Bone marrow (tissue), 2 donors: ENCODE data around the gene NIT1.

ENCODE experiments used
- DNase-seq, 2 donors: peaks; one replicate each; lab custom pipeline; 2025; lab: John Stamatoyannopoulos, UW

The NIT1 gene

DNA sequence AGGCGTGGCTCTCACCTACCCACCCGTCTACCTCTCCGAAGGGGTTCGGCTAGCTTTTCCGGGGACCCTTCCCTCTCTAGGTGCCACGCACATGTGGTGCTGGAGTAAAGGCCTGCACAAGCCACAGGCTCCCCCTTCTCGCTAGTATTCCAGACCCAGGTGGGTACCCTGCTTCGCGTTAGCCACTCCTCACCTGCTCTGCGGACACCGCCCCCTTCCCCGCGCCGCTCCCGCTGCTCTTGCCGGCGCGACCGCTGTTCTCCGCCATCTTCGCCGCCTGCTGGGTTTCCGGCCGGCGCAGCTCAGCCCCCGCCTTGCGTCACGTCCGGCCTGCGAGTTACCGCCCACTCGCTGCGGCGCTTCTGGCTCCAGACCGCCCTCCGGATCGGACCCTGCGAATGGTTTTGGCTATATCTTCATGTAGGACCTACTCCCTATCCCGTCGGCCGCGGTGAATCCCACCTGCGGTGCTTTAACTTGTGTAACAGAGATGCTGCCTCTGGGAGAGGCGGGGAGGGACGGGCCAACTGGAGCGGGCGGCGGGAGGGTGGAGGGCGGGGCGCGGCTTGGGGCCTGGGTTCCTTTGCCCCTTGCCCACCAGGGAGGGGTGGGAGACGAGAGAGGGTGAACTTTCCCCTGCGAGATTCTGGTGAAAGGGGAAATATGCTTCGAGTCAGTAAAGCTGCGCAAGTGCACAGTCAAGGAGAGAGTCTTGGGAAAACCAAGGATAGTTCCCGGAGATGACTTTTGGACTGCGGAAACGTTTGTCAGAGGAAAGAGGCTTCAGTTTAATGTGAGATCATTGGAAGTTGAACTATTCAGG, at the start of gene NIT1, which contains the start of gene PFDN2:
TSS of gene NIT1 (plus strand) at position 347 of the 823 bp plus-strand sequence. CDS start at position 419, 72 bp downstream.
TSS of gene PFDN2 (minus strand) at position 279 of the 823 bp plus-strand sequence. CDS start at position 268, 11 bp downstream.
- peak; percentile 68 to 76 for DNase-seq

DNA sequence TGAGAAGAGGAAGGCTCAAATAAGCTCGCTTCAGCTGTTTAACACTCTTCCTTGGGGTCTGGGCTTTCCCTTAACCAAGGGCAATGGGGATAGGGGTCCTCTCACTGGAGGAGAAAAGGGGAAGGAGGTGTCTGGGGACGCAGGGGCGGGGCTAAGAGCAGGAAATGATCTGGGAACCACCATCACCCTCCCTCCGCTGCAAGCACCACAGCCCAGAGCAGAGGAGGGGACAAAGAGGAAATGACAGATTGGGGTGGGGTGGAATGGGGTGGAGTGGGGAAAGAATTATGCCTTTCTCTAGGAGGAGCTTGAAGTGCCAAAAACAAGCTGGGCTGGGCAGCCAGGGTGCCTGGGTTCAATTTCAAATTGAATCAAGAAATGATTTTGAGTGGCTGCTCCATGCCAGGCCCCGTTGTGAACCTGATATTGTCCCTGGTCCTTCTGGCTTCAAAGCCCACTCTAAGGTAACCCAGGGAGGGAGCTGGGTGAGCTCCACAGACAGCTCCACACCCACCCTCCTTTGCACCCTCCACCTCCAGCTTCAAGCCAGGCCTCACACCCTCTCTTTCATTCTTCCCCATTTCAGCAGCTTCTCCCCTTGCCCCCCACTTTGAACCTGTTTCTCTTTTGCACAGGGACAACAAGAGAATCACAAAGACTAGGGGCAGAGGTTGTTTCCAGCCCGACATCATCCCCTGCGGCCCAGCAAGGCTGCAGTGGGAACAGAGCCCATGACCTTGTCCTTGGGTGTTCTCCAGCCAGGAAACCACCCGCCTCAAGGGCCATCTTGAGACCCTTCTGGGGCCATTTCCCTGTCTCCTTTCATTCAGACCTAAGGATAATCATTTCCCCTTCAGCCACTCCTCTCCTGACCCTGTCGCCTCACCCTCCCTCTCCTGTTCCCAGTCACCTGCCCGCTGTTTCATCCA, 49.3 kb upstream of the NIT1 start:
- peak; percentile 59 to 93 for DNase-seq

- no peak for DNase-seq
Measured at GRCh38 chr1:161069241-161069640, 48.7 kb upstream of the NIT1 start.

DNA sequence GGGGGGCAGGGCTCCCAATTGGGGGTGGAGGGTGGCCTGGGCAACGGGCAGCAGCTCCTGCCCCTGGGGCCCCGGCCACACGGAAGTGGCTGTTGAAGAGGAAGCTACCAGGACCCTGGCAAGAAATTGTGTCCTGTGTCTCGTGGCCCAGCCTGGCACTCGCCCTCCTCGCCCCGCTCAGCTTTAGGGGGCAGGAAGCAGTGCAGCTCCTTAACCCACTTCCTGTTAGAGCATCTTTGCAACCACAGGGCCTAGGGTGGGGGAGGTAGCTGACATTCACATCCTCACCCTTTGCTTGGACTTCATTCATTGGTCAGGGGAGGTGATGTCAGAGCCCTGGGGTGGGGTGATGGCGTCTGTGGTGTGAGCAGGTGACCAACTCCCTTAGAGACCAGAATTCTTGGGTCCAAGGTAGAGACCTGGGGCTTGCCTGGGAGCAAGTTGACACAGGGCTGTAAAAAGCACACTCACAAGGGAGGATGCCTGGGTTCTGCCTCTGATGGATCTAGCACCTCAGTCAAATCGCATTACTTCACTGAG, 48.1 kb upstream of the NIT1 start, which contains the start of gene ARHGAP30:
TSS of gene ARHGAP30 (minus strand) at position 161 of the 540 bp plus-strand sequence. CDS start 267 bp downstream, outside the sequence.
- DNase-seq: peak; percentile 77 to 82

GRCh38 chr1:161070761-161071160, 47.1 kb upstream of the NIT1 start:
- no peak for DNase-seq

DNA sequence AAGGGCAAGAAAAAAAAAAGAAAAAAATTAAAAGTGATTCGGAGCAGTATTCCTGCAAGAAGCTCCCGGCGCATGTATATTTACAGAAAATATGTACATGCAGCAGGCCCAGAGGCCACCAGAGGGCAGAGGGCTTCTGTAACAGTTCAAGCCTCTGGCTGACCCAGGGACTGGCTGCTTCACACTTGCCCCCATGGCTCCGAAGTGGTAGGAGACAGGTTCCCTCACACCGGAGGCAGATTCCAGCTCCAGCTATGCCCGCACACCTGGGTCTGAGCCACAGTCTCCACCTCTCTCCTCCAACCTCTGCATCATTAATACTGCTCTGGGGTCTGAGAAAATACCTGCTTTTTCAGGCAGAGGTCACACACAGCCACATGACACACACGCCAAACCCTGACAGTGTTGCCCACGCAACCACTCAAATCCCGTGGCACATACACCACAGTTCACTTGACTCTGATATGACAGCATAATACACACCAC, 46.0 kb upstream of the NIT1 start:
- peak; percentile 16 to 40 for DNase-seq

DNA sequence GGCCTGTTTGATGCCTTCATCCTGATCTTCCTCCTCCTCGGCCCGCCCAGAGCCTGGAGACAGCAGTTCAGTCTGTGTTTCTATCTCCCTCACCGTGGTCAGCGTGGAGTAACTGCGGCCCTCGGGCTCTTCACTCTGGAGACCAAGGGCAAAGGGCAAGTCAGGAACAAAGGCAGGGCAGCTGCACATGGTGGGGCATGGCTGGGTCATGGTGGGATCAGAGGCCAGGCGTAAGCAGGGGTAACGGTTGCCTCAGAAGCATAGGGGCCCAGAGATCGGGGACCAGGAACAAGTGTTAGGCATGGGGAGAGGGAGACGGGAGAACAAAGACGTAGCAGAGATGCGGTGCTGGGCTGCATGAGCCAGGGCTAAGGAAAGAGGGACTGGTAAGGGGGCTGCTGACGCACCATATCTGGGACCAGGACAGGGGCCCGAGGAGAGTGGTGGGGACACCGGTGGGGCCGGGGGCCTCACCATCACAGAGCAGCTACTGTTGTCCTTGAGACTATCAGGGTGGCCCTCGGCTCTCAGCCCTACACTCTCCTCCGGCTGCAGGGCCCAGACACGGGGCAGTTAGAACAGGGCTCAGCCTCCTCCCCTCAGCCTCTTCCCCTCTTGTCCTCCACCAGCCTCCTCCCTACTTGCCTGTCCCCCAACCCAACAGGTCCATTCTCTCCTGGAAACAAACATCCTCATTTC, 45.0 kb upstream of the NIT1 start:
- no peak for DNase-seq

- no peak for DNase-seq
Measured at GRCh38 chr1:161073474-161074121, 44.3 kb upstream of the NIT1 start.

- no peak for DNase-seq
Measured at GRCh38 chr1:161074676-161075368, 43.1 kb upstream of the NIT1 start.

DNA sequence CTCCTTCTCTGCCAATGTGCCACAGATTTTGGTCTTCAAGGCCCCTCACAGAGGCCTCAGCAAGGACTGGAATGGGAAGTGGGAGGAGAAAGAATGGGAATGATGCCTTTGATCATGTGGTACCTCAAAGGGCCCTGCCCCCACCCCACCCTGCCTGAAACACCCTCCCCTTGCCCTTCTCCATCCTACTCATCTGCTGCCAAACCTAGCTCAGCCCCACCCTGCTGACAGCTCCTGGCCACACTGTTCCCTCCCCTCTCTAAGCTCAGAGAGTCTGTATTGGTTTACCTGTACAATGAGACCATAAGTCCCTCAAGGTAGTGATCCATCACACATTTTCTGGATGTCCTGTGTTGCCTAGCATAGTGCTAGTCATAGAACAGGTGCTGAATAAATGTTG, 41.5 kb upstream of the NIT1 start:
- no peak for DNase-seq

DNA sequence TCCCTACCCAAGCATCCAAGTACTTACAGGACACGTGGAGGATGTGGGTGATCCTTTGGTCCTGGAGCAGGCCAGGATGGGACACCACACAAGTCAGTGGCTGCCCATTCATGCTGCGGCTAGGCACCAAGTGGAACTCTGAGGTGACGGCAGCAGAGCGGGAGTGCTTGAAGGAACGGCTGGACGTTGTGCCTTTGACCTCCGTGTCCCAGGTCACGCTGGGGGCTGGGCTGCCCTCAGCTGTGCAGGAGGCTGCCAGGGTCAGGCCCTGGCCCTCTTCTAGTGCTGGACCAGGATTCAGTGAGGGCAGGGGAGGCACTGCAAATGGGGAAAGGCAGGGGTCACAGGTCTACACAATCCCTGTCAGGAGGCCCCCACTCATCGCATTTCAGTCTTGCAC, 40.5 kb upstream of the NIT1 start:
- no peak for DNase-seq

DNA sequence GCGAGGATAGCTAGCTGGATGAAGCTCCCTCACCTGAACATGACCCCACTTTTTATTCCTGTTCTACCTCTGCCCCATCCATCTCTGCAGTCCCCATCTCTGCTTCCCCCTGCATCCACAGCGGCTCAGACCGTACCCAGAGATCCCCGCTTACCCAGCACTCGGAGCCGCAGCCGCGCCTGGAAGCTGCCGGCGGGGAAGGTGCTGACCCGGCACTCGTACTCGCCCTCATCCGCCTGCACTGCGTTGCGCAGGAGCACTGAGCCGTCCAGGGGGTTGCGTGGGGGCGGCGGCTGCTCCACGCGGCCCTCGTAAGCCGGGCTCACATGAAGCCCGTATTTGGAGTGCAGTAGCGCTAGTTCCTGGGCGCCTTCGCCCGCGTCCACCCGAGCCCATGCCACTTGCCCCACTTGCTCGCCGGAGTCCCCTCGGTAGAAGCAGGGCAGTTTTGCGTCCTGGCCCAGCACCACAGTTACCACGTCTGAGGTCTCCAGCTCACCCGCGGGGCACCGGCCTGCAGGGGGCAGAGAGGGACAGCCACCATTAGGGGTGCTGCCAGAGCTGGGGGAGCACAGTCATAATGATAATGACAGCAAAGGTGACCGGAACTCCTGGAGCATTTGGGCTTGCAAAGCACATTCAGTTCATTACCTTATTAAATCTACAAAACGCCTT, 38.3 kb upstream of the NIT1 start:
- no peak for DNase-seq

GRCh38 chr1:161080441-161081405, 37.2 kb upstream of the NIT1 start:
- DNase-seq: no peak

- DNase-seq: no peak
Measured at GRCh38 chr1:161081519-161081918, 36.4 kb upstream of the NIT1 start.

- no peak for DNase-seq
Measured at GRCh38 chr1:161082483-161082882, 35.4 kb upstream of the NIT1 start.

DNA sequence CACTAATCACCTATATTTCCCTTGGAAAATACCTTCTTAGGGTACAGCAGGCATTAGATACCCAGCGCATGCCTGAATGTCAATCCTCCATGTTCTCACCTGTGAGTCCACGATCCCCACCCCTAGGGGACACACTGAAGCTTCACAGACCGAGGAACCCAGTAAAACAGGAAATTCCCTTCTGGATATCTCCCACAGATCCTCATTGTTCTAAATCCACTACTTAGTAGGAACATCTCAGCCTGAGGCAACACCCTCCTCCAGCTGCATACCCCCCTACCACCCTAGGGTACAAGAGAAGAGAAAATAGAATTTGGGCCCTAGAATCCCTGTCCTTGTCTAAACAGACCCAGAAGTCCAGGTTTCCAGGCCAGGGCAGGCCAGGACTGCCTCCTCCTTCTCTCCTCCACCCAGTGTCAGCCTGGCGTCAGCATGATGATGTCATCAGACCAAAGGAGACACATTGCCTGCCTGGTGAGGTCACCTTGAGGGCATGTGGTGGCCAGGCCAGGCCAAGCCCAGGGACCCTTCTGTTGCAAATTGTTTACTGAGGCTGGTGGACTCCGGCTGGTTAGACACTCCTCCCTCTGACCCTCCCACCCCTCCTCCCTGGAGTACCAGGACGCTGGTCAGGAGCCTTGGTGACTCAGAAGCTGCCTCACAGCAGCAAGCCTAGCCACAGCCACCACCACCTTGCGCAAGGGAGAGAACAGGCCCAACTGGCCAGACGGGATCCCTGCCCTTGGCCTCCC, 34.7 kb upstream of the NIT1 start:
- peak in 1 of 2 donors; percentile 69 for DNase-seq

DNA sequence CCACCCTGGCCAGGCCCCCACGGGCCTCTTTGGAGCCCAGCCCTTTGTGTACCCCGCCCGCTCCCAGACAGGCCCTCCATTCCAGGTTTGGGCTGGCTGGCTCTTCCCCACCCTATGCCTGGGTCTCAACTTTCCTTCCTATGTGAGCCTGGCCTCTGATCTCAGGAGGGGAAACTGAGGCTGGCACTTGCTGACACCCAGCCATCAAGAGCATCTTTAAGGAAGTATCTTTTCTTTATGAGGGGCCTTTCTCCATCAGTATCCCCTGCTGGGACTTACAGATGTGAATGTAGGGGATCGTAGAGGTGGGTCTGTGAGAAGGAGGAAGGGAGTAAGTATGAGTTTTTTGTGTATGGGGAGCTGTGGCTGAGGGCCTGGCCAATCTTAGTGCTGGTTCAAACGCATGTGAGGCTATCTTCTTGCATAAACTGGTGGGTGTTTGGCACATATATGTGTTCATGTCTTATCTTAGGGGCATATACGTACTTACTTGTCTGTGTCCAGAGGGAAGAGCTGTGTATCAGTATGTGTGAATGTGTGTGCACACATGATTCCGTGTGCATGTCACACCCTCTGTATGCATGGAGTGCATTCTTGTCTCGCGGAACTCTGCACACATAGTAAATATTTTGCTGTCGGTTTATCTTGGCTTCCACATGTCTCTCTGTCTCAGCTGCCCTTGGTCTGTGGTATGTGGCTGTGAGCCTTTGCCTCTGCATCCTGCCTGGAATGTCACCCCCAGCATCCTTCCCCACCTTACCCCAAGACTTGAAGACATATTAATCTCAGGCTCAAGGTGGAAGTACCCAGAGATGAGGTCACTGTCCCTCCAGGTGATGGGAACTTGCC, 33.9 kb upstream of the NIT1 start:
- DNase-seq: no peak
